ENCODE results near the gene DGKI. TPM values are rescaled to one million over a fixed set of nuclear protein-coding genes. Genes with fewer than 3 reads are reported as not detected.

DGKI gene
- total and polyA plus RNA-seq, 3 donors from 2014 or later = 3.2 to 6.6 (median 4.3) TPM

- TF ChIP-seq POLR2A (IDR thresholded peaks at IDR 0.05) = no peak
- TF ChIP-seq, protein P1, sequence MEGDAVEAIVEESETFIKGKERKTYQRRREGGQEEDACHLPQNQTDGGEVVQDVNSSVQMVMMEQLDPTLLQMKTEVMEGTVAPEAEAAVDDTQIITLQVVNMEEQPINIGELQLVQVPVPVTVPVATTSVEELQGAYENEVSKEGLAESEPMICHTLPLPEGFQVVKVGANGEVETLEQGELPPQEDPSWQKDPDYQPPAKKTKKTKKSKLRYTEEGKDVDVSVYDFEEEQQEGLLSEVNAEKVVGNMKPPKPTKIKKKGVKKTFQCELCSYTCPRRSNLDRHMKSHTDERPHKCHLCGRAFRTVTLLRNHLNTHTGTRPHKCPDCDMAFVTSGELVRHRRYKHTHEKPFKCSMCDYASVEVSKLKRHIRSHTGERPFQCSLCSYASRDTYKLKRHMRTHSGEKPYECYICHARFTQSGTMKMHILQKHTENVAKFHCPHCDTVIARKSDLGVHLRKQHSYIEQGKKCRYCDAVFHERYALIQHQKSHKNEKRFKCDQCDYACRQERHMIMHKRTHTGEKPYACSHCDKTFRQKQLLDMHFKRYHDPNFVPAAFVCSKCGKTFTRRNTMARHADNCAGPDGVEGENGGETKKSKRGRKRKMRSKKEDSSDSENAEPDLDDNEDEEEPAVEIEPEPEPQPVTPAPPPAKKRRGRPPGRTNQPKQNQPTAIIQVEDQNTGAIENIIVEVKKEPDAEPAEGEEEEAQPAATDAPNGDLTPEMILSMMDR (IDR thresholded peaks at IDR 0.05) = no peak
- intact Hi-C loops (cut with DNase I; ENCODE audit: low total_unique reads) = no loop called here
- H3K27me3 ChIP-seq = no peaks in the 10 kb centered on the region
- DNase-seq = no peak
- no peaks in the 10 kb centered on the region for H3K9me3 ChIP-seq
- 0% methylated on average over 38 of the region's 47 CpGs; no CpG with 5 or more reads in 1 of the 2 donors for WGBS, 2 donors
- no peaks in the 10 kb centered on the region for H3K4me1 ChIP-seq
- no peak overlapping the region for H3K27ac ChIP-seq
- no peaks in the 10 kb centered on the region for H3K36me3 ChIP-seq (ENCODE audit: low read depth, missing control alignments)
- H3K4me3 ChIP-seq = no peak overlapping the region
Observed at GRCh38 chr7:137846549-137846826, 286 bp downstream of the DGKI start.

GRCh38 chr7:137844677-137845425 lies 1.9 kb downstream of the DGKI start:
- no peaks in the 10 kb centered on the region for H3K9me3 ChIP-seq
- no peak for DNase-seq
- no peaks in the 10 kb centered on the region for H3K36me3 ChIP-seq (ENCODE audit: low read depth, missing control alignments)
- intact Hi-C loops (cut with DNase I; ENCODE audit: low total_unique reads) = no loop called here
- H3K27ac ChIP-seq = no peak overlapping the region
- TF ChIP-seq, protein P1 (IDR thresholded peaks at IDR 0.05) = no peak
- no peak for TF ChIP-seq POLR2A (IDR thresholded peaks at IDR 0.05)
- no peaks in the 10 kb centered on the region for H3K27me3 ChIP-seq
- no peak overlapping the region for H3K4me3 ChIP-seq
- 68 to 77% methylated on average over 8 of the region's 8 CpGs for WGBS, 2 donors
- no peaks in the 10 kb centered on the region for H3K4me1 ChIP-seq

DNA sequence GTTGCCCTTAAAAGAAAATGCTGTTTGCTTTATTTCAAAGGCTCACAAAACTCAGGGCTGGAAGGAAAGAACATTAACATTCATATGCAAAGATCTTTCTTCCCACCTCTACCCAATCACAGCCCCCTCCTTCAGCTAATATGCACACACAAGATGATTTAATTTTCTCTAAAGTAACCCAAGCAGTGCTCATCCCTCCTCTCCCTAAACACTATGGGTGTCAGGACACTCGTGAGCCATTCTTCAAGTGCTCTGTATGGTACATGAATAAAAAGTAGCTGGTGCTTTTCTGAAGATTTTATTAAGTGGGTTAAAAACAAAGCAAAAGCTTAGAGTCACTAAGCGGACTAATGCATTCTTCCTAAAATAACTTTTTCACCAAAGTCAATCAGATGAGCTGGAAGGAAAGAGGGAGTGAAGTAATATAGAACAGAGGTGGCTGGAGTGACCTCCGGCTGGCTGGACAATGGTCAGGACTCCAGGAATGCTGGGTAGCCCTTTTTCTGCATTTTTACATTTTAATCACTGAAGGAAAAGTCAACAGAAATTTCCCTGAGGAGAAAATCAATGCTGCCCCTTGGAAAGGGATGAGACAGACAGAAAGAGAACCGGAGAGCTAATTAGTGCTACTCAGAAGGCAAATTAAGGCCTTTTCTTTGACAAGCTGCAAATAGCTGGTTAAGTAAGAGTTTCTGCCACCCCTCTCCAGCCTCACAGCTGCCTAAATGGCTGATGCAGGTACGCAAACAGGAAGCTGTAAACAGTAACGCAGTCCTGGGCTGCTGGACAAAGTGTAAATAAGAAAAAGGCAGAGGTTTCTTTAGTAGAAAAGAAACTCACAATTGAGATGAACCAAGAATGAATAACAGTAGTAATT lies 6.6 kb downstream of the DGKI start:
- 80 to 82% methylated on average over 6 of the region's 6 CpGs for WGBS, 2 donors
- Histone ChIP-seq H3K4me1 (no peaks in the 10 kb centered on the region), H3K4me3 (no peak overlapping the region), H3K36me3 (ENCODE audit: low read depth, missing control alignments) (no peaks in the 10 kb centered on the region), H3K27ac (no peak overlapping the region), H3K27me3 (no peaks in the 10 kb centered on the region), H3K9me3 (no peaks in the 10 kb centered on the region)
- TF ChIP-seq, protein P1 (IDR thresholded peaks at IDR 0.05) = no peak
- TF ChIP-seq POLR2A (IDR thresholded peaks at IDR 0.05) = no peak
- DNase-seq = no peak
- intact Hi-C loops (cut with DNase I; ENCODE audit: low total_unique reads) = no loop called here

GRCh38 chr7:137838706-137839315 lies 8.0 kb downstream of the DGKI start:
- no peak overlapping the region for H3K27ac ChIP-seq
- intact Hi-C loops (cut with DNase I; ENCODE audit: low total_unique reads) = no loop called here
- 87 to 91% methylated on average over 7 of the region's 7 CpGs for WGBS, 2 donors
- no peaks in the 10 kb centered on the region for H3K27me3 ChIP-seq
- no peaks in the 10 kb centered on the region for H3K9me3 ChIP-seq
- no peak for TF ChIP-seq POLR2A (IDR thresholded peaks at IDR 0.05)
- TF ChIP-seq, protein P1 (IDR thresholded peaks at IDR 0.05) = no peak
- DNase-seq = no peak
- H3K4me1 ChIP-seq = no peaks in the 10 kb centered on the region
- H3K36me3 ChIP-seq (ENCODE audit: low read depth, missing control alignments) = no peaks in the 10 kb centered on the region
- H3K4me3 ChIP-seq = no peak overlapping the region
